Measurements from ENCODE around the gene MAPK11.
A peak's percentile ranks its signal among the peaks of the same experiment; 100 is the strongest.

The MAPK11 gene

DNA sequence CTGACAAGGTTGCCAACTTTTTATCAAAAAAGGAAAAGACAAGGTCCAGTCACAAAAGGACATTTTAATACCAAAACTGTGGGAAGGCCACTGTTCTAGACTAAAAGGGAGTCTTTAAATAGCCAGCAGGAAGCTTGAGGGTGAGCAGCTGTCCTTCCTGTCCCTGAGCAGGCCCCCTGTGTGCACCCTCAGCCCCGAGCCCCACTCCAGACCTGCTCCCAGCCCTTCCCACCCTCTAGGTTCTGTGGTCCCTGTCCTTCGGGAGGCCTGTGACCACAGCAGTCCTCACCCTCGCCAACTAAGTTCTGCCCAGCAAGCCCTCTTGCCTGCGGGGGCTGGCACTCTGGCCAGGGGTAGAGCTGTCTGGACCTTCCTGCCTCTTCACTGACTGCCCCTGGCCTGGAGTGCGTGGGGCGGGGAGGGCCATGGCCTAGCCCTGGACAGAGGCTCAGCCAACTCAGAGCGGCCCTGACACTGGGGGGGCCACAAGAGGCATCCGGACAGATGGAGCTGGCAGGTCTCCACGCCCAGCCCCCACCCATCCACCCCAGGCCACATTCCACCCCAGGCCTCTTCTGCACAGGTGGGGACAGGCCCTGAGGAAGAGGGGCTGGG, 38.9 kb upstream of the MAPK11 start:
- FAIRE-seq (no peak), DNase-seq (ENCODE audit: extremely low spot score, insufficient read length, low read depth) (no peak)

DNA sequence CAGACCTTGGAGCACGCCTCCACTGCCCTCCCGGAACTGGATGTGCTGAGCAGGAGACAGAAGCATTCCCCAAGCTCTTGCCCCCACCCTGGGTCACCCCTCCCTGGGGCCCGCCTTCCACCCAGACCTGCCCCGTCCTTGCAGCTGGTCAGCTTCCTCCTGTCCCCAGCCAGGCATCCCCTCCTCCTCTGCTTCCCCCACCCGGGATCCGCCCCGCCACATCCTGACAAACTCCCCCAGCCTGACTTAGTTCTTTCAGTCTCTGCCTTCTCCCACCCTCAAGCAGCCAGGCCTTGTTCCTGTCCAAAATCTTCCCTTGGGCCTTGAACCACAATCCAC, 38.4 kb upstream of the MAPK11 start:
- no peak for DNase-seq (ENCODE audit: extremely low spot score, insufficient read length, low read depth)

DNA sequence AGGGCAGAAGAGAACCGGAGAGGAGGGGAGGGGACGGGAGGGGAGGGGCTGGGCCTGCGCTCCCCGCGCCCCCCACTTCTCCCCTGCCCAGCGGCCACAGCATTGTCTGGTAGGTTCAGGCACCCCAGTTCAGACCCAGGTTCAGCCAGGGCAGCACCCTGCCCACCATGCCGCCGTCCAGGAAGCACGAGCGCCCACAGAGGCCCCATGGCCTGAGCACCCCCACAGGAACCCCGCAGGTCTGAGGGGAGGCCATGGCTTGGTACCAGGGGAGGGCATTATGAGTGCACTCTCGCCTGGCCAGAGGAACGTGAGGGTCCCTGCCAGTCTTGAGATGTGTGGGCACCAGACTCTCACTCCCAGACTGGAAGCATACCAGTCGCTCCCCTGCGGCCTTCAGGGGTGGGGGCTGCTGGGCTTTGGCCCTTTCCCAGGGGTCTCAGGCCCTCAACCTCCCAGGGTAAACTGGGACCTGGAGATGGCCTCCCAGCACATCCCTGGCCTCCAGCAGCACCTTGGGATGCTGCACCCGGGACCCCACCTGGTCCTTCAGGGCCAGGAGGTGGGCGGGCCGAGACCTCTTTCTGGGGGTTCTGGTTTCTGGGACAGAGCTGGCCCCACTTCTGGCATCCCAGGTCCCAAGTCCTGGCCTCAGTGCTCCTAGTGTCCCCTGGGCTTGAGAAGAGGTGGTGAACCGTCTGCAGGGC, 37.9 kb upstream of the MAPK11 start:
- FAIRE-seq: no peak
- DNase-seq (ENCODE audit: extremely low spot score, insufficient read length, low read depth): no peak

More for the DNA sequence above, 38.4 kb upstream of the MAPK11 start:
- FAIRE-seq: no peak

DNA sequence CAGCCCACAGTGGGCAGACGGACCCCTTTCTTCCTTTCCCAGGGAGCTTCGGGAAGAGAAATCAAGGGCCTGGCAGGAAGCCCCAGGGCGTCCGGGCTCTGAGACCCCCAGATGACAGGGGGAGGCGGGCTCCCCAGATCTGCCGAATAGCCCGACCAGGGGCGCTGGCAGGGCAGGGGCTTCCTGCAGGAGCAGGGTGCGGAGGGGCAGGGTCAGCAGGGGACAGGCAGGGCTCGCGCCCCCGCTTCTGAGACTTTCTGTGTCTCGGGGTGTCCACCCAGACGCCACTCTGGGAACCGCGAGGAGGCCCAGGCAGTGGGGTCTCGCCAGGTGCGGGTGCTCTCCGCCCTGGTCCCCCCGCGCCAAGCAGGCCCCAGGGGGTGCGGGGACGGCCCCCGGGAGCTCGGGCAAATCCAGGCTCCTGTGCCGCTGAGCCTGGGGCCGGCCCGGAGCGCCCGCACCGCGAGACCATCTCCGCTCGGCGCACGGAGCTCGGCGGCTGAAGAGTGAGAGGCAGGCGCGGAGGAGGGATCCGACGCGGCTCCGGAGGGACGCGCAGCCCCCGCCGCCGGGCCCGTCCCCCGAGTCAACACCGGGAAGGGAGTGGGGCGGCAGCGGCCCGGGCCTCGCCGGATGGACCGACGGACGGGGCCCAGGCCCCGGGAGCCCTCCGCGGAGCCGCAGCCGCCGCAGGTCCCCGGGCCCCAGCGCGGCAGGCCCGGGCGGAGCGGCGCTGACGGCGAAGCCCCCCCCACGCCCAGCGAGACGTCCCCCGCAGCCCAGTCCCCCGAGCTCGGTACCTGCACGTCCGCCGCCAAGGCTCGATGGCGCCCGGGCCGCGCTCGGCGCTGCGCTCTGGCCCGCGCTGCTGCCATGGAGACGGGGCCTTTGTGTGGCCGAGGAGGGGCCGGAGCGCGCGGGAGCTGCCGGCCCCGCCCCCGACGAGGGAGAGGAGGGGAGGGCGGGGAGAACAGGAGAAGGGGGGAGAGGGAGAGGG, 36.9 kb upstream of the MAPK11 start, which contains the start of gene PLXNB2:
TSS of gene PLXNB2 (minus strand) at position 894 of the 997 bp plus-strand sequence. CDS start 17,062 bp downstream, outside the sequence.
- peak; percentile 73 for DNase-seq (ENCODE audit: extremely low spot score, insufficient read length, low read depth)
- FAIRE-seq: peak; percentile 84

DNA sequence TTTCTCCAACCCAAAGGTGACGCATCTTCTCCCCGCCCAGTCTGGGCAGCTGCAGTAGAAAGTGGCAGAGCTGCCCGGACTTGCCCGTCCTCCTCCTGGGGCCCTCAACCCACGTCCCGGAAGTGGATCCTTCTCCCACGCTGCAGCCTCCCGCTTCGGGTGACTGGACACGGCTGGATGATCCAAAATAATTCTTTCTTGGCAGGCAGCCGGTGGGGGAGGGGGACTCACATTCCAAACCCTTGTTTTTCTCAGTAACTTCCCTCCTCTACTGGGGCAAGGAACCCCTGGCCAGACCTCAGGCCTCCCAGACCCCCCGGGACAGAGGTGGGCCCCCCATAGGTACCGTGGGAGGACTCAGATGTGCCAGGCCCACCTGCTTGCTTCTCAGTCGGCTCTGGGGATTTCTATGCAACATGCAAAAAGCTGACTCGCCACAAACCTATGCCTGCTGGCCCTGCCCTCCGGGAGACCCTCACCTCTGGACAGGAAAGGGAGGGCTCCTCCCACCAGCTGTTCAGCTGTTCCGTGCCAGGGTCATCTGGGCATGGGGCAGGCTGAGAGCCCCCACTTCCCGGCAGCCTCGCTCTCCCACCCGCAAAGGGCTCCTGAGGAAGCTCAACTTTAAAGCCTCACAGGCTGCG, 35.9 kb upstream of the MAPK11 start:
- DNase-seq (ENCODE audit: extremely low spot score, insufficient read length, low read depth) (no peak), FAIRE-seq (peak; percentile 78)

DNA sequence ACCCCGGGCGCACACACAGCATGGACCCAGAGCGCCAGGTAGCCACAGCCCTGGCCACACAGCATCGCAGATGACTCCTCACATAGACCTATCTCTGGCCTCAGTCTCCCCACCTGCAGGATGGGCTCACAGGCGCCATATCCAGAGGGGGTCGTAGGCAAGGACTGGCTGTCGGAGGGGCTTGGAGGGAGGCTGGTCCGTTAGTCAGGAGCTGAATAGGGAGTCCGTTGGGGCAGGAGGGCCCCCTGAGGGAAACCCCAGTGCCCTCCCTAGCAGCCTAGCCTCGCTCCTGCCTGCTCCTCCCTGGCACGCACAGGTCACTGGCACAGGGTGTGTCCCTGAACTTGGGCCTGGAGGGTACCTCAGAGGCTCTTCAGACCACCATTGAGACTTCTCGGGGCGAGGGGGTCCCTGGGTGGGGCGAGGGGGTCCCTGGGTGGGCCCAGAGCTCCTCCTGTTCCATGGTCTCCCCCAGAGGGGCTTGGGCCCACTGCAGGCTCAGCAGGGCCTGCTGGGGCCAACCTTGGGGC, 35.3 kb upstream of the MAPK11 start:
- no peak for FAIRE-seq
- no peak for DNase-seq (ENCODE audit: extremely low spot score, insufficient read length, low read depth)

DNA sequence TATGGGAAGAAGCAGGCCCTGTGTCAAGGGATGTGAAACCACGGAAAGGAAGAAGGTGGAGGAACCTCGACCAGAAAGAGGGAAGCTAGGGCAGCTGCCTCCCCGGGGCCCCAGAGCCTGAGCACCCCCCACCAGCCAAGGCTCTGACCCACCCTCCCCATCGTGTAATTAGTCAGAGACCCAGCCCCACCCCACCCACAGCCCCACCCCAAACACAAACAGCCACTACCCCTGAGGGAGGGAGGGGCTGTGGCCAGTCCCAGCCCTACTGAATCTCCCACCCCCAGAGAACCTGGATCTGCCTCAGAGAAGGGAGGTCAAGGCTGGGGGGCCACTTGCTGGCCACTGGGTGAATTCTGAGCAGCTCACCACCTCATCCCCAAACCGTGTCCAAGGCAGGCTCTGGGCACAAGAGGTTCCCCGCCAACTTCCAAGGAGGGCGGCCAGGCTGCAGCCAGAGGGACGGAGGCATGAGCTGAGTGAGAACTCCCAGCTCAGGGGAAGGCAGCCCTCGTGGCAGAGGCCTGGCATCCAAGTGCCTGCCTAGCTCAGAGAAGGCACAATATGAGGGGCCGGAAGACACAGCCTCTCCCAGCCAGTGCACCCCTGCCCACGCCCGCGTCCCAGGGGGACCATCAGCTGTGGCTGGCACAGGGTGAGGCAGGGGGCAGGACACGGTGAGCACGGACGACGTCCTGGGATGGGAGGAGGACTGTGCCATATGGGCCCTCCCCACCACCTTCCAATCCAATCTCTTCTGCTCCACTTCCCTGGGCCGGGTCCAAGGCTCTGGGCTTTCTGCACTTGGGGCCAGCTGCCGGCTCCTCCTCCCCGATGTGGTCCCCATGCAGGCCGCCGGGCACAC, 34.6 kb upstream of the MAPK11 start:
- no peak for DNase-seq (ENCODE audit: extremely low spot score, insufficient read length, low read depth)
- FAIRE-seq: no peak

DNA sequence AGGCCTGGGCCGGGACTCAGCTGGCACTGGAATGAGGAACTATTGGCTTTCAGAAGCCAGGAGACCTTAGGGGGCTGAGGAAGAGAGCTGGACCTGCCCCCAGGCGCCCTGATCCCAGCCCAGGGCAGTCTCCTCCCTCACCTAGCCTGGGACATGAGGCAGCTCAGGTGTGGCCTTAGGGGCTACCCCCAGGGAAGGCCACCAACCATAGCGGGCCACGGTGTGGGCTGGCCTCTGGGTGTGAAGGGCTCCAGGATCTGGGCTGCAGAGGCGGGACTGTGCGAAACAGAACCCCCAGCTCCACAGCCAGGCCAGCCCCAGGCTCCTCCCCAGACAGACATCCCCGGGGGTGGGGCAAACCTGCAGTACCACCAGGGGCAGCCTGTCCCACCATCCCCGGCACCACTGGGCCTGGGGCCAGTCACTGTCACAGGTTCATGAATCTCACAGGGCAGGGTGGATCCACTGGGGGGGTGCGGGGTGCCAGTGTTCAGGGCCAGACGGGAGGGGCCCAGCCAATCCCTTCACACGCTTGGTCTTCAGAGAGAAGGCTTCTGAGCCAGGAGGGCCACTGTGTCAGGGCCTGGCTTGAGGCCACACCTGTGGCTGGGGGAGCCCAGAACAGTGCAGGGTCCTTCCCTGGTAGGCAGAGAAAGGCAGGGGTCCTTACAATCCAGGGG, 33.8 kb upstream of the MAPK11 start:
- FAIRE-seq (peak; percentile 44), DNase-seq (ENCODE audit: extremely low spot score, insufficient read length, low read depth) (no peak)

DNA sequence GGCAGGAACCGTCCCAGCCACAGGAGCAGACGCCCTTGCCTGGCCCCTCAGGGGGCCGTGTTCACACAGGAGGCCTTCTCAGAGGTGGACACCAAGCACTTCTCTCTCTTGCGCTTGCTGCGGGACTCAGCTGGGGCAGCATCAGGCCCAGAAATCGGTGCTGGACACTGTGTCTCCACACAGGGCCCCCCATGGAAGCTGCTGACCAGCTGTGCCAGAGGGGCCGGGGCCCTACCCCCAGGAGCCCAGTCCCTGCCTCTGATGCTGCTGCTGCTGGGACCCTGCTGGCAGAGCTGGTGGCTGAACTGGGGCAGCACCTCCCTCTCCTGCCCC, 33.3 kb upstream of the MAPK11 start:
- no peak for DNase-seq (ENCODE audit: extremely low spot score, insufficient read length, low read depth)
- FAIRE-seq: no peak

DNA sequence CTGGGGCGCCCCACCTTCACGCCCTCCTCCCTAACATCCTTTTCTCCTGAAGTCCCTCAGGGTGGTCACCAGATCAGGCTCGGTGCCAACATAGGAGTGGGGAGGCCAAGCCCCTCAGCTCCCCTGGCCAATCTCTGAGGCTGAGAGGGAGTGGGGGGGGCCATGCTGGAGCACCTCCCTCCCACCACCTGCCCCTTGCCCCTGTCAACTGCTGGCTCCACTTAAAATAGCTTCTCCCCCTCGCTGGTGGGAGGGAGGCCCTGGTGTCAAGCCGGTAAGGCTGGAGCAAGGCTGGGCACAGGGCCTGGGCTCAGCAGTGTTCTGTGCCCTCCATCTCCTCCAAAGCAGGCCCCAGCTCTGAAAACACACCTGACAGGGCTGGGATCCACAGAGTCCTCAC, 32.4 kb upstream of the MAPK11 start:
- DNase-seq (ENCODE audit: extremely low spot score, insufficient read length, low read depth) (no peak), FAIRE-seq (no peak)

DNA sequence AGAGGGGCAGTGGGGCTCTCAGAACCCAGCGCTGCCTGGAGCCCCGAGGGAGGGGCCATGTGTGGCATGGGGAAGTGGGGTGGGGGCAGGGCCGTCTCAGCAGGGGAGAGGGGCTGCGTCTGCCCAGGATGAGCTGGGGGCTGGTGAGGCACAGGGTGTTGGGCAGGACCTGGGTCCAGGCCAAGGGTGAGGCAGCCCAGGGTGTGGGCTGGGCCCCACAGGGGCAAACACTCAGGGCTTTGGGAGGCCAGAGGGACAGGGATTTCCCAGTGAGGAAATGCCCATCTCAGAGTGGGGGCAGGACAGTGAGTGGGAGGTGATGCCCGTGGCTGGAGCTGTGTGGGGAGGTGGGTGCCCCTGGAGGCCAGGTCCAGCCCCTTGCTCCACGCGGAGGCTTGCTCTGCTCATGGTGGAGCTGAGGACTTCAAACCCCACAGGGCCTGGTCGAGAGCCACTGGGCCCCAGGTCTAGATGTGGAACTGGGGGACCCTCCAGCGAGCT, 31.9 kb upstream of the MAPK11 start:
- DNase-seq (ENCODE audit: extremely low spot score, insufficient read length, low read depth): no peak
- FAIRE-seq: no peak

DNA sequence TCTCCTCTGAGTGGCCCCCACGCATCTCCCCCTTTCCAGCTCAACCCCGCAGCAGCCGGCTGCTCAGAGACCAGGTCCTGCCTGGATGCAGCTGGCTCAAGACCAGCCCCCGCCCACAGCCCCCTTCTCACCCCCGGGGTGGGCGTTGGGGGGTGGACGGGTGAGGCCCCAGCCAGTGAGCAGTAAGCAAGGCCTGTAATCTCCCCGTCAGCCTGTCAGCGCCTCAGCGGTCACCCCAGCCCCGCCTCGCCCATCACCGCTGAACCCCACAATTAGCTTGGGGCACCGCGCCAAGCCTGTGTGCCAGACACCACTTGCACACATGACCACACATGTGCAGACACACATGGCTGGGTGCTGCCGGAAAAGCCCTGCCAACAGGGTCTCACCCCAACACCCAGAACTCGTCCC, 31.4 kb upstream of the MAPK11 start:
- FAIRE-seq: peak; percentile 59
- DNase-seq (ENCODE audit: extremely low spot score, insufficient read length, low read depth): no peak

DNA sequence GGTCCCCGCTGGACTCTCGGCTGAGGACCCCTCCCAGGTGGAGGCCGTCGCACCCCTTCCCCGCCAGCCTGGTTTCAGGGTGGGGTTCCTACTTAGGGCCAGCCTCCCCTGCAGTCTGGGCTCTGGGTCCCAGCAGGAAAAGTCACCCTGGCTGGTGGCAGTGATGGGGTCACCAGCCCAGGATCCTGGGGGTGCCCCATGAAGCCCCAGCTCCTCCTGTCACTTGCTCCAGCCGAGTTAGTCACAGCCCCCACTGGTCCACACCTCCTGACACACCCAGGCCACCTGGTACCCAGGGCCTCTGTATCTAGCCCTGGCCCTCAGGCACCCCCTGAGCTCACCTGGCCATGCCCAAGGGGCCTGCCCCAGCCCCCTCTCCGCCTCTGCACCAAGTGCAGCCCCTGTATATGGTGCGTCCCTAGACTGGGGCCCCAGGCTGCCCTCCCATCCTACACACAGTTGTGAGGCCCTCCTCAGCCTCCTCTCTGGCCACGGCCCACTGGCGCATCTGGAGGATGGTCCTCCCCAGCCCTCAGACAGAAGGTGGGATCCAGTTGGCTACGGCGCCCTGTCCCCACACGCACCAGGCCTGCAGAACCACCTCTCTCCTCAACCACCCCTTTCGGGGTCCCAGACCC, 30.6 kb upstream of the MAPK11 start:
- FAIRE-seq (no peak), DNase-seq (ENCODE audit: extremely low spot score, insufficient read length, low read depth) (no peak)

DNA sequence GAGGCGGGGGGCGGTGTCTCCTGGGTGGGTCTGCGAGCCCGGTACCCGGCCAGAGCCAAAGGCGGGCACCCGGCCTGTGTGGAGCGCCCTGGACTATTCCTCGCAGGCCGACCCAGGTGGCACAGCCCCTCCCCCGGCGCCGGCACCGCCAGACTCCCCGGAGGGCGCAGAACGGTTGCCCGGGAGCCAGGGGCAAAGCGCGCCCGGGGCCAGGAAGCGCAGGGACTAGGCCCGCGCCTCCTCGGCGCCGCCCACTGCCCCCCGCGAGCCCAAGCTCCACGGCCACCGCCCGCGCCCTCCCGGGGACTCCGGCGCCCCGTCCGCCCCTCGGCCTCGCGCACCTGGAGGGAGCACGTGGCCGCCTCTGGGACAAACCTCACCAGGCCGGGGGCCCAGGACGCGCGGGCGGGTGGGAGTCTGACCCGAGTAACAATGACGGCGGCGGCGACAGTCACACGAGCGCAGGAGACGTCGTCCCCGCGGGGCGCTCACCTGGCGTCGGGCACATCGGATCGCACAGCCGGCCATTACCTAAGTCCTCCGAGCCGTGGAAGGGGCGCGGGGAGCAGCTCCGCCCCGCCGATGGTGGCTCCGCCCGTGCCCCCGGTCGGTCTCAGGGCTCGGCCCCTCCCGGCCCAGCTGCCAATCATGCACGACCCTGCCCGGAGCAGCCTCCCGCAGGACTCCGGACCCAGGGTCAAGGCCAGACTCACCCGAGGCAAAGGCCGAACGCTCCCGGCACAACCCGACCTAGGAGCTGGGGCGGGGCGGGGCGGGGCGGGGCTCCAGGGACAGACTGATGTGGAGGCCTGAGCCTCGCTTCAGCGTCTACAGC, 29.8 kb upstream of the MAPK11 start:
- DNase-seq (ENCODE audit: extremely low spot score, insufficient read length, low read depth) (no peak), FAIRE-seq (no peak)

DNA sequence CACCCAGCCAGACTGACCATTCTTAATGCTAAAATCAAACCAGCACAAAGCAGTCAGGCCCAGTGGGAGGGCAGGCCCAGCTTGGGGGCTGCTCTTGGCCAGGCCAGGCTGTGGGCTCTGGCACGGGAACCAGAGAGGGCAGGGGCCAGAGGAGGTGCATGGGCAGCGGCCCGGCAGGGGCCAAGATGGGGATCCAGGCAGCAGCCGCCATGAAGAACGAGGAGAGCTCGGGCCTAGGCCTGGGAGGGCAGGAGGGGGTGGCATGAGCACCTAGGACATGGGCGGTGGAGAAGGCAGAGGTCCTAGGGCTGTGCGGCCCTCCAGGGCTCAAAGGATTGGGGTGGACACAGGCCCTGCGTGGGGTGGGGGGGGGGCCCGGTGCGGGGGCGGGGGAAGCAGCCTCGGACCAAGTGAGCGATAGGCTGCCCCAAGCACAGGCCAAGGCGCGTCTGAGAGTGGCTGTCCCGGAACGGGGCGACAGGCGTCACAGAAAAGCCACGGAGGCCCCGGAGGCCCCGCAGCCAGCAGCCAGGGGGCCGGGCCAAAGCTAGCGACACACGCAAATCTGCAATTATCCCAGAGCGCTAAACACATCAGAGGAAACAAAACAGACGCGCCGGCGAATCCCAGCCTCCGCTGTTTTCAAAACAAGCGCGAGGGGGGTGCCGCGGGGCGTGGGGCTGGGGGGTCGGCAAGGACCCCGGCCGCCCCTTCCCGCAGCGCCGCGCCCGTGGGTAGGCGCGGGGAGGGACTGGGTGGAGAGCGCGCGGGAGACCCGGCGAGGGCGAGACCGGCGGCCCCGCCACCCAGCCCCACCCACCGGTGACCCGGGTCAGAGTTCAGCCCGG, 29.0 kb upstream of the MAPK11 start:
- no peak for DNase-seq (ENCODE audit: extremely low spot score, insufficient read length, low read depth)
- no peak for FAIRE-seq

DNA sequence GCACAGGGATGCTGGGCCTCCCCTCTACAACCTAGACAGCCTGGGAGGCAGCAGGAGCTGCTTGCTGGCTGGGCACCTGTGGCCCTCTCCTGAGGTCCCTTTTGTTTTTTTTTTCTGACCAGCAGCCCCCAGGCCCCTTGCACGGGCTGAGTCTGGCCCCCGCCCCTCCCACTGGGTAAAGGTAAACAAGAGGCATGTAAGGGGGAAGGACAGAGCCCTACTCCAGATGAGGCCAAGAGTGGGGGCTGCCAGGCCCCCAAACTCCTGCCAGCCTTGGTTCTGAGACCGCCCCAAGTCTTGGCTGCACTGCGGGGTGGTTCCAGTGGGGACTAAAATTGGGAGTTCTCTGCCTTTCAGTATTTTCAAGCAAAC, 28.1 kb upstream of the MAPK11 start:
- DNase-seq (ENCODE audit: extremely low spot score, insufficient read length, low read depth): no peak
- no peak for FAIRE-seq

Data from GM18507 (cell line).